G401 (cell line): Measurements from ENCODE around the gene AQP12A. TPM values are rescaled to one million over a fixed set of nuclear protein-coding genes. Genes with fewer than 3 reads are reported as not detected.
"Not testable (repeated sequence)": the region's sequence is repeated elsewhere in the genome, so short reads cannot be mapped to it uniquely, and the experiment has no call there.

ENCODE experiments used
- DNase-seq: peaks from one replicate; pipeline ENCODE4 v3.0.0-alpha.2; 2015; ENCODE audit warnings: low spot score
- in situ Hi-C: cut with HindIII; loops from 2 replicates; pipeline ENCODE4 v1.10.0; 2016; ENCODE audit warnings: low sequenced_read_pairs, mixed read lengths
- total RNA-seq: library from RNA; depleted of rRNA; stranded (reverse); fragments of >200 nt; shearing (Covaris generic); gene quantifications from 2 replicates; pipeline ENCODE4 v1.2.3, GENCODE V29; 2014

AQP12A gene
- total RNA-seq, 1 experiment from 2014 or later = not detected

DNA sequence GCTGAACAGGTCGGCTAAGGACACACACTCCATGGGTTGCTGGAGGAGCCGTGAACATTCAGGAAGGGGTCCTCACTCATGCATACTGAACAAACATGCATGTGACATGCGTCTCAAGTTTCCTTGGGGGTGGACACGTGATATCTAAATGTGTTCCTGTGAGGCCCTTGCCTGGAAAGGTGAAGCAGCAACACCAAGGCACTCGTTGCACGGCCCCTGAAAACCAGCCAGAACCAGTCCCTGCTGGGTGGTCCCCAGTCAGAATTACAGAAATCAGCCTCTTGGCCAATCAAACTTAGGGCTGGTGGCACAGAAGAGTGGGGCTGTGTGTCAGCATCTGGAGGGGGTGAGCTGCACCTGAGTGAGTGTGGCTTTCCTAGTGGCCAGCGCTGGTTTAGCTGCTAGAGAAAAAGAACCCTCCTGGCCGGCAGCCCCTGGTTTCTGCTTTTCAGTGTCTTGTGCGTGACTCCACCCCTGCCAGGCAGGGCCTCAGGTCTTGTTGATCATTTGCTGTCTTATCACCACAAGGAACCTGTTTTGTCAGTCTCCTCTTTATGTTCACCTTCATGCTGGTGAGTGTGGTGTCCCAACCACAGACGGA lies 5.8 kb upstream of the AQP12A start:
- no peak for DNase-seq
- in situ Hi-C loops = no loop called here

DNA sequence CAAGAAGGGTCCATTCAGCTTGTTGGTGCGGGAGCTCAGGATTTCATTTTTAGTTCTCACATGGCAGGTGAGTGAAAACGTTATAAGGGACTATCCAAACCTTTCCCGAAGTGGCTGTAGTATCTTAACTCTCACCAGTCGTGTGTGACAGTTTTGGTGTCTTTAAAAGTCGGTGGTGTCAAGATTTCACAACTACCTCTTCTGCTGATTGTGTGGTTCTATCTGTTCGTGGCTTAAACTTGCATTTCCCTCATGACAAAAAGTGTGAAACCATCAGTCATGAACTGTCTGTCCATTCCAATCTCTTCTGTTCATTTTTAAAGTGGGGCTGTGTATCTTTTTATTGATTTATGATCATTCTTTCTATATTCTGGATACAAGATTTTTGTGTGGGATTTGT lies 5.2 kb upstream of the AQP12A start:
- in situ Hi-C loops = no loop called here
- DNase-seq = no peak

- no peak for DNase-seq
- in situ Hi-C loops = no loop called here
These were observed 4.5 kb upstream of the AQP12A start for GRCh38 chr2:240687045-240687740.

GRCh38 chr2:240687741-240688552 lies 3.7 kb upstream of the AQP12A start:
- in situ Hi-C loops = no loop called here
- no peak for DNase-seq

DNA sequence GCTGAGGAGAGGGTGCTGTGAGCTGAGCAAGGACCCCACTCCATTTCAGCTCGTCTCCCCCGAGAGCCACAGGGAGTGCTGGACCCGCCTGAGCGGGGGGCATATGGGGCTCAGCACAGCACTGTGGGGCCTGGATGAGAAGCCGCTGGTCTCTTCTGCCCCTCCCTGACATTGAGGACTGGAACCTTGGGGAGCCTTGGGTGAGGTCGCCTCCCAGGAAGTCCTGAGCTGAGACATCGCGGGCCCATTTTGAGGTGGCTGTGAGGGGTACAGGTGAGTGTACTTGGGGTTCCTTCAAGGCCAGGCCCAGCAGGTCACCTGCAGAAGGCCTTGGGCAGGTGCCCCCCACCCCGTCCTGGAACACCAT lies 3.1 kb upstream of the AQP12A start:
- DNase-seq = no peak
- in situ Hi-C loops = no loop called here

DNA sequence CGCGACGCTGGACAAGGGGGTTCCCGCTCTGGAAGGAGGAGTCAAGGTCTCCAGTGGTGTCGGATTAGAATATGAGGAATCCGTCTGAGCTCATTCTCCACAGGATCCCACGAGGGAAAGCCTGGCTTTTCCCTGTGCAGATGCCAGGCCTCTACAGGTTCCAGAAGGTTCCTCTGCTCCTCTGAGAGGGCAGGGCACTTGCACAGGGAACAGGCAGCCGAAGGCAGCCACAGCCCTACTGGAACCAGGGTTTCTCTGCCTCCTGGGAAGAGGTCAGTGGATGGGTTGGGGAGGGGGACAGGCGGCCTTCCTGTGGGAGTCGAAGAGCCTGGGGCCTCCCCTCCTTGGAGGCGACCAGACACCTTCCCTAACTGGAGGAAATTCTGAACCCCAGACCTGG lies 1.7 kb upstream of the AQP12A start:
- peak; percentile 17 for DNase-seq
- in situ Hi-C loops = no loop called here

DNA sequence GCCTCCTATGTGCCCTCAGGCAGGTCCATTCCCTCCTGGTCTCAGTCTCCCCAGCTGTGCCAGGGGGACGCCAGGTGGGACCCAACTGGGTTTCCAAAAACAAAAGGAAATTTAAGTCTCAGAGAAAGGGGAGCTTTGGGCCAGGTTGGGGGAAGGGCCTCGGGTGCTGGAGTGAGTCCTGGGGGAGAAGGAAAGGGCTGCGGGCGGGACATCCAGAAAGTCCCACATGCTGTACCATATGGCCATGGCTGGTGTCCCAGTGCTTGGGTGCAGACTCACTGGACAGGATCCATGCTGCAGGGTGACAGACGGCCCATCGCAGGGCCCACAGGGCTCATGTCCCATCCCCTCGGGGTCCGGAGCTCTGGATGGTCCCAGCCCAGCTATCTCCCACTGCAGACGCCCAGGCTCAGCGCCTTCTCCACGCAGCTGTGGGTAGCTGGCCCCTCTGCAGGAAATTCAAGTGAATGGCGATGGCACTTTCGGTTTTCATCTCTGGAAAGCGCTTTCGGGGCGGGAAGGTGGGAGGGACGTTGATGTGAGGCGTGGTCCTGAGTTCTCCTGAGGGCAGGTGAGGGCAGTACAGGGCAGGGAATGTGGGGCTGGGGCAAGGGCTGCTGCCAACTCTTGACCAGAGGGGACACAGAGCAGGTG lies 1.1 kb upstream of the AQP12A start:
- in situ Hi-C loops = not testable (repeated sequence)
- DNase-seq = peak; percentile 87

DNA sequence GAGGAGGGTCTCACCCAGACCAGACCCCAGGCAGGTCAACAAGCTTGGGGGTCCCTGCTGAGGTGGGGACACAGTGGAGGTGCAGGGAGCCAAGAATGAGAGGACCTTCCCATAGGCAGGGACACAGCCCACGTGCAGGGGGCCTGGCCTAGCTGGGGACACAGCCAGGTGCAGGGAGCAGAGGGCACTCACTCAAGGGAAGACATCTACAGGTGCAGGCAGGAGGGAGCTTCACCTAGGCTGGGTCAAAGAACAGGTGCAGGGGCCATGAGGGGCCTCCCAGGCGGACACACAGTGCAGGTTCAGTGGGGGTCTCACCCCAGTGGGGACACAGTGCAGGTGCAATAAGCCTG lies 615 bp upstream of the AQP12A start:
- in situ Hi-C loops, DNase-seq: not testable (repeated sequence)

DNA sequence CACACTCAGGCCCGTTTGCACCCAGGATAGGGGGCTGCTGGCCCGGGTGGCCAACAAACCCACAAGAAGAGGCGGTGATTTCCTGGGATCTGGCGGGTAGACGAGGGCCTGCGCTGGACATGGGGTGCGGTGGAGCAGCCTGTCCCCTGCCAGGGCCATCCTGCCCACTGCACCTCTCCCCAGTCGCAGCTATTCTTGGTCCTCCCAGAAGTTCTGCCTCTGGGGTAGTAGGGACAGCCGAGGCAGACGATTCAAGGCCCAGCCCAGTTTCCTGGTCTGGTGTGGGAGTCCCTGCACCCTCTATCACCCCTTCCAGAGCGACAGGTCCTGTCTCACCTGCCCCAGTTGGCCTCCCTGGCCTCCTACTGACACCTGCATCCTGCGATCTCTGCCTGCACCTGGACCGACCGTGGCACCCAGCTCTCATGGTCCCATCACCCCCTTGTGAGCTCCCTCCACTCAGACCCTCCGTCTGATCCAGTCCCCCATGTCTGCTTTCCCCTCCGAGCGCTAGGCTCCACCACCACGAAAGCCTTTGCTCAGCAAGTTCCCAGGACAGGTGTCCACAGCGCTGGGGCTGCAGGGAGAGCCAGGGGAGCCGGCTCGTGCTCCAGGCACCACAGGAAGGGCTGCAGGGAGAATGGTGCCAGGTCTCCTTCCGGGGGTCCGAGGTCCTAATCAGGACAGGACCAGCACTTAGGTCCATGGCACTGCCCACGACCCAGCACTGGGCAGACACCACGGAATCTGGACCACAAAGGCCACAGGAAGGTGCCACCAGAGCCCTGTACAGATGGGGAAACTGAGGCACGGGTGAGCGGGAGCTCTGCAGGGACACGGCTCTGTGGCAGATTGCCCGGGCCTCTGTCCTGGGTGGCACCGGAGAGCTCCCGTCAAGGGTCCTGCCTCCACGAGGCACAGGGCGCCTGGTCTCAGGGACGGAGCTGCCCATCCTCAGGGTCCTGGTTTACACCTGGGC lies 1.2 kb downstream of the AQP12A start:
- in situ Hi-C loops, DNase-seq: not testable (repeated sequence)

DNA sequence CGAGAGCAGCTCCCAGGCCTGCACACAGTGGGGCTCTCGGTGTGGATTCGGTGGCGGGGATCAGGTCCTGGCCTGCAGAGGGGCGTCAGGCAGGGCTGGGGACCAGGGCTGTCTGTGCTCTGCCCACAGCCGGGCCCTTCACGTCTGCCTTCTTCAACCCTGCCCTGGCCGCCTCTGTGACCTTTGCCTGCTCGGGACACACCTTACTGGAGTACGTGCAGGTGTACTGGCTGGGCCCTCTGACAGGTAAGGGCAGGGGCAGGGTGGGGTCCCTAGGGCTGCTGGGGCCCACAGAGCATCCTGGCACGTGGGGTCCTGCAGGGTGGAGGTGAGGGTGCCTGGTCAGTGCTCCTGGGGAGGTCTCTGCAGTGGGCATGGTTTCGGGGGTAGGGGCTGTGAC lies 2.6 kb downstream of the AQP12A start:
- in situ Hi-C loops = not testable (repeated sequence)

GRCh38 chr2:240695593-240695992 lies 3.9 kb downstream of the AQP12A start:
- DNase-seq, in situ Hi-C loops: not testable (repeated sequence)

More for the DNA sequence above, 2.6 kb downstream of the AQP12A start:
- DNase-seq = not testable (repeated sequence)

GRCh38 chr2:240696469-240696868 lies 4.8 kb downstream of the AQP12A start:
- in situ Hi-C loops, DNase-seq: not testable (repeated sequence)

DNA sequence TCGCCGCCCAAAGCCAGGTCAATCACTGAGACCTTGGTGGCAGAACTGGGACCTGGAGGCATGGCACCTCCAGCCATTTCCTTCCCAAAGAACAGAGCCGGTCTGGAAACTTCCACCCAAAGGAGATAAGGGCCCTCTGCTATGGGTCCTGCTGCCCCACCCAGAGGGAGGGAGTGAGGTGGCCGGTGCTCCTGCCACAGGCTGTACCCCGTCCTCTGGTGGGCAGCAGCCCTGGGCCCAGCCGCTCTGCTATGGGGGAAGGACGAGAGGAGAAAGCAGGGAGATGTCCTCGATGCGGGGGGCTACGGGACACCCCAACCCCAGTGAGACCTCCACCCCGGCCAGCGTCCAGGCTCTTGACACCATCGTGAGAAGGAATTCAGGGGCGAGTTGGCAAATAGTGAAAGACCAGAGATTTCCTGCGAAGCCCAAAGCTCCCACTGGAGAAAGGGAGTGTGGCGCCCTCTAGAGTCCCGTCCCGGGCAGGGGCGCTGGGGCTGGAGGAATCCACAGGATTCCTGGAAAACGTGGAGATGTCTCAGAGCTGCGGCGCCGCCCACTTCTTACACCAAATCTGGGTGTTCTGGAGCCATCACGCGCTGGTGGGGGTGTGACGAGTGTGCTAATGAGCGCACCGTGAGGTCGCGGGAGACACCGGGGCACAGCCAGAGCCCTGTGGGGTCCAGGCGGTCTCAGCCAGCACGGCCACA lies 7.3 kb downstream of the AQP12A start:
- DNase-seq, in situ Hi-C loops: not testable (repeated sequence)

- in situ Hi-C loops, DNase-seq: not testable (repeated sequence)
These were observed 8.2 kb downstream of the AQP12A start for GRCh38 chr2:240699835-240700234.

DNA sequence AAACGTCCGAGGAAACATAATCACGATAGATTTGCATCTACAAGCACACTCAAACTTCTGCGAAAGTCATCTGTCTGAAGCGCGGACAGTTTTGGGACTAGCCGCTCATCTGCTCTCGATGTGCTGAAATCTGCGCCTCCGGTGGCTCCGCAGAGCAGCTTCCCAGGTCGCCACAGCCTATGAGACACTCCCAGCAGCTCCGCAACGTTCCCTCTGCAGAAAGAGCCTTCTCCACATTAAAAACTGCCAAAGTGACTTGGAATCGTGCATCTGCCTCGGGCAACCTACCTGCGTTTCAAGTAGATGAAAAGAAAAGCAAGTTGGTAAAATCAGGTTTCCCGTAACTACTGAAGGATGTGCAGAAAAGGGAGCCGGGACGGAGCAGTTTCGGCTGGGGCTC lies 8.9 kb downstream of the AQP12A start:
- DNase-seq, in situ Hi-C loops: not testable (repeated sequence)

GRCh38 chr2:240701091-240701735 lies 9.5 kb downstream of the AQP12A start:
- in situ Hi-C loops = no loop called here
- no peak for DNase-seq

- no peak for DNase-seq
- in situ Hi-C loops = no loop called here
These were observed 10.3 kb downstream of the AQP12A start for GRCh38 chr2:240701736-240702639.
